ENCODE data around the gene CDK16. TPM values are rescaled to one million over a fixed set of nuclear protein-coding genes. Genes with fewer than 3 reads are reported as not detected.

CDK16 gene
- total and polyA plus RNA-seq, 2 of the 4 experiments (the other 2 are of a cell fraction): 85.3 to 106 TPM

DNA sequence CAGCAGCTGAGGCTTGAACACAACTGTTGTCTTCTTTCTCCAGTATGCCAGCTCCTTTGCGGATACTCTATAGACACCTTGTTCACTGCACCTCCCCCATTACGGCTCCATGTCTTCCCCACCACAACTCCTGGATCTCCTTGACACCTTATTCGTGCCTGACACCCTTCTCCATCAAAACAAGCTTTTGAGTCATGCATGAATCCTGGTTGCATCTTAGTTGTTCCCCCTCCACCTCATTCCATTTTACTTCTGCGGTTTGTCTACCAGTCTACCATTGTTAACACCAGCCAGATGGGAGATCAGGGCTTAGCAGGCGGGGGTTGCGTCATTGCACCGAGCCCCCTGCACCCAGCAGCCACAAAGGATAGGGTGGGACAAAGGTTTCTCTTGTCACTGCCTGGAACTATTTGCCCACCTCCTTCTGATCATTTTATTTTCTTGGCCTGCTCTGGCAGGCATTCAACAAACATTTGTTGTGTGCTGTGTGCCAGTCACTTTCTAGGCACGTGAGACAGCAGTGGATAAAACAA, 2.0 kb upstream of the CDK16 start:
- H2AK5ac ChIP-seq (ENCODE audit: low read depth, low read length): no peak overlapping the region
- DNase-seq (no peak), ATAC-seq (ENCODE audit: low read depth) (no peak)
- H3K36me3 ChIP-seq (ENCODE audit: control insufficient read depth, insufficient read depth, low read length): peaks cover 42% of the 10 kb centered on the region
- H2BK15ac ChIP-seq (ENCODE audit: low read depth, low read length): no peak overlapping the region
- no peak overlapping the region for H2BK20ac ChIP-seq (ENCODE audit: low read depth, low read length)
- no peak overlapping the region for H3K23ac ChIP-seq (ENCODE audit: low read depth, low read length)
- intact Hi-C loops (cut with micrococcal nuclease) (no loop called here), in situ Hi-C loops (cut with MboI; ENCODE audit: low sequenced_read_pairs) (loop anchor here (25.0 kb wide), 1 partner anchor 421 kb away; the partner anchor contains the start of gene CFP), dilution Hi-C loops (cut with HindIII; ENCODE audit: low sequenced_read_pairs, unreplicated experiment) (no loop called here)
- BruUV-seq (replicated peaks): no TSS peak
- H2BK120ac ChIP-seq (ENCODE audit: low read depth, low read length): no peak overlapping the region
- no peak overlapping the region for H4K8ac ChIP-seq (ENCODE audit: low read depth in 2 of 2, low read length in 2 of 2)
- H2AFZ ChIP-seq (replicated peaks; ENCODE audit: low read length, poor library complexity): no peak overlapping the region
- no peak overlapping the region for H3K4me2 ChIP-seq (ENCODE audit: low read depth, low read length)
- POLR2A ChIA-PET (ENCODE audit: unreplicated experiment): no interaction called here
- H3K79me1 ChIP-seq (ENCODE audit: low read depth in 1 of 2, low read length in 2 of 2): peaks cover 0 to 39% of the 10 kb centered on the region in 2 experiments; a peak in 2 of 4 replicates
- H4K20me1 ChIP-seq (ENCODE audit: insufficient read depth, low read length): peaks cover 84% of the 10 kb centered on the region
- no peak overlapping the region for H2BK5ac ChIP-seq (ENCODE audit: low read depth, low read length, poor library complexity, severe bottlenecking)
- no peak overlapping the region for H3K27ac ChIP-seq (ENCODE audit: insufficient read depth, low read length)
- no peak overlapping the region for H2AK9ac ChIP-seq (replicated peaks; ENCODE audit: low read depth, low read length, poor library complexity)
- TF ChIP-seq MAZ (IDR thresholded peaks at IDR 0.05; ENCODE audit: borderline replicate concordance, low read depth, low read length) (no peak), CEBPB (IDR thresholded peaks at IDR 0.05; ENCODE audit: low read depth, low read length) (0 out of 2 replicates have a peak, but pooled peaks have one; percentile 3), SMC3 (IDR thresholded peaks at IDR 0.05; ENCODE audit: low read depth, low read length) (no peak), BHLHE40 (IDR thresholded peaks at IDR 0.05; ENCODE audit: low read depth, low read length) (0 out of 2 replicates have a peak, but pooled peaks have one; percentile 10)
- no peak overlapping the region for H4K5ac ChIP-seq (ENCODE audit: low read depth, low read length)
- no peak overlapping the region for H3K4ac ChIP-seq (ENCODE audit: low read depth, low read length)
- peaks cover 10% of the 10 kb centered on the region; the same call in 1 of the 2 replicates for H3K4me1 ChIP-seq (ENCODE audit: control insufficient read depth, insufficient read depth, low read length)
- H3K9me1 ChIP-seq (ENCODE audit: insufficient read depth, low read length): peaks cover 26% of the 10 kb centered on the region
- H4K91ac ChIP-seq (ENCODE audit: insufficient read depth, low read depth, low read length): no peak overlapping the region
- no peak overlapping the region for H3K14ac ChIP-seq (replicated peaks; ENCODE audit: low read depth, low read length)
- no peak overlapping the region for H3K18ac ChIP-seq (ENCODE audit: low read depth, low read length)
- H3K56ac ChIP-seq (ENCODE audit: extremely low read depth, insufficient read depth, low read length): no peak overlapping the region
- H3K9ac ChIP-seq (ENCODE audit: low read depth, low read length): no peak overlapping the region
- WGBS, 2 experiments (ENCODE audit: extremely low coverage in 2 of 2, insufficient read length in 1 of 2): 86% methylated on average over 3 of the region's 8 CpGs; no CpG with 5 or more reads in 1 of the 2 experiments
- no peak overlapping the region for H3K4me3 ChIP-seq (ENCODE audit: insufficient read depth, low read depth, low read length)
- no peaks in the 10 kb centered on the region for H3K27me3 ChIP-seq (ENCODE audit: control insufficient read depth, insufficient read depth, low read length)
- CTCF ChIA-PET: no interaction called here
- H3K9me3 ChIP-seq (ENCODE audit: control insufficient read depth, insufficient read depth, low read length): no peaks in the 10 kb centered on the region
